Neural progenitor cell (in vitro differentiated cells): ENCODE measurements around the gene NXPH2. TPM values are rescaled to one million over a fixed set of nuclear protein-coding genes. Genes with fewer than 3 reads are reported as not detected.
"Not testable (repeated sequence)": the region's sequence is repeated elsewhere in the genome, so short reads cannot be mapped to it uniquely, and the experiment has no call there.

ENCODE experiments used
- DNase-seq: peaks from one replicate; pipeline ENCODE4 v3.0.0-alpha.2; 2016; ENCODE audit warnings: low spot score
- H2AFZ ChIP-seq: fragments of 200-600 bp; sonication (generic); replicated peaks from 2 replicates; pipeline ENCODE4 v1.6.1; 2016; ENCODE audit warnings: antibody characterized with exemption
- H3F3A ChIP-seq: fragments of 200-600 bp; sonication (generic); 2 replicates; pipeline ENCODE4 v1.6.1; 2016; ENCODE audit warnings: antibody characterized with exemption, low read depth
- H3K27ac ChIP-seq: fragments of 200-600 bp; sonication (generic); 2 replicates; pipeline ENCODE4 v1.5.1; 2016; ENCODE audit warnings: mild to moderate bottlenecking
- H3K27me3 ChIP-seq: fragments of 200-600 bp; sonication (generic); 2 replicates; pipeline ENCODE4 v1.6.1; 2016; ENCODE audit warnings: mild to moderate bottlenecking, moderate library complexity
- H3K36me3 ChIP-seq: fragments of 200-600 bp; sonication (generic); 2 replicates; pipeline ENCODE4 v1.5.1; 2016
- H3K4me1 ChIP-seq: fragments of 200-600 bp; sonication (generic); 2 replicates; pipeline ENCODE4 v1.6.1; 2016; ENCODE audit warnings: mixed run types
- H3K4me2 ChIP-seq: fragments of 200-600 bp; sonication (generic); 2 replicates; pipeline ENCODE4 v1.6.1; 2016
- H3K4me3 ChIP-seq: fragments of 200-600 bp; sonication (generic); 2 replicates; pipeline ENCODE4 v1.5.1; 2016
- H3K79me2 ChIP-seq: fragments of 200-600 bp; sonication (generic); 2 replicates; pipeline ENCODE4 v1.6.1; 2016; ENCODE audit warnings: low read depth
- H3K9ac ChIP-seq: fragments of 200-600 bp; sonication (generic); 2 replicates; pipeline ENCODE4 v1.6.1; 2016
- H3K9me3 ChIP-seq: fragments of 200-600 bp; sonication (generic); 2 replicates; pipeline ENCODE4 v1.5.1; 2016; ENCODE audit warnings: low read depth
- H4K20me1 ChIP-seq: fragments of 200-600 bp; sonication (generic); 2 replicates; pipeline ENCODE4 v1.6.1; 2016; ENCODE audit warnings: low read depth
- H3K27ac Mint-ChIP-seq: 3 replicates; pipeline ENCODE4 v1.8.0; 2021; ENCODE audit warnings: mixed read lengths
- H3K27me3 Mint-ChIP-seq: 2 replicates; pipeline ENCODE4 v1.8.0; 2022; ENCODE audit warnings: low read depth, mild to moderate bottlenecking, inconsistent platforms, moderate library complexity, mixed read lengths; ENCODE audit not compliant: insufficient read depth
- H3K36me3 Mint-ChIP-seq: 3 replicates; pipeline ENCODE4 v1.8.0; 2021; ENCODE audit warnings: mixed read lengths
- H3K4me1 Mint-ChIP-seq: 3 replicates; pipeline ENCODE4 v1.8.0; 2021; ENCODE audit warnings: mixed read lengths
- H3K4me3 Mint-ChIP-seq: 3 replicates; pipeline ENCODE4 v1.8.0; 2021; ENCODE audit warnings: mild to moderate bottlenecking, moderate library complexity, mixed read lengths
- H3K9me3 Mint-ChIP-seq: 3 replicates; pipeline ENCODE4 v1.8.0; 2020; ENCODE audit warnings: mixed read lengths
- EZH2 ChIP-seq: fragments of 200-600 bp; sonication (generic); IDR thresholded peaks from 2 replicates; pipeline ENCODE4 v1.6.1; 2017; ENCODE audit warnings: antibody characterized with exemption, mild to moderate bottlenecking, moderate library complexity
- EZH2phosphoT487 ChIP-seq: fragments of 200-600 bp; sonication (generic); IDR thresholded peaks from 2 replicates; pipeline ENCODE4 v1.6.1; 2017; ENCODE audit warnings: antibody characterized with exemption
- total RNA-seq: library from RNA; depleted of rRNA; stranded (reverse); fragments of >200 nt; gene quantifications from 2 replicates; pipeline ENCODE4 v1.2.3, GENCODE V29; 2015; ENCODE audit warnings: low replicate concordance
- TF ChIP-seq, protein P1 (sequence below): fragments of 200-600 bp; sonication (generic); IDR thresholded peaks from 2 replicates; pipeline ENCODE4 v1.5.1; 2017; ENCODE audit warnings: antibody characterized with exemption, mild to moderate bottlenecking

The NXPH2 gene
- total RNA-seq, 1 donor from 2014 or later, result 4.3 TPM

DNA sequence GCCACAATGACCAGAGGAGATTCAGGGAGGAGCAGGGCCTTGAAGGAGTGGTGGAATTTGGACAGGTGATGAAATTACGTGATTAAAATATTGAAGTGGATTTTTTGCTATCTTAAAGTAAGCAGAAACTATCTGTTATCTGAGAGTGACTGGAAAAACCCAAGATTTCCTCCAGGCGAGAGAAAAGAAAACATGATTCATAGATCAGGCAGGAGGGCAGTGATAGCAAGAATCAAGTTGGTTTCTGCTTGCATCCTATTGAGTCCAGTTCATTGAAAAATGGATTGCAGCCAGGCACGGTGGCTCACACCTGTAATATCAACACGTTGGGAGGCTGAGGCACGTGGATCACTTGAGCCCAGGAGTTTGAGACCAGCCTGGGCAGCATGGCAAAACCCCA, 127.8 kb downstream of the NXPH2 start:
- Mint-ChIP-seq H3K4me3 (no peak overlapping the region), H3K27me3 (no peaks in the 10 kb centered on the region), H3K9me3 (no peaks in the 10 kb centered on the region), H3K4me1 (no peaks in the 10 kb centered on the region), H3K36me3 (no peaks in the 10 kb centered on the region), H3K27ac (no peak overlapping the region)
- no peaks in the 10 kb centered on the region for H4K20me1 ChIP-seq
- H3K36me3 ChIP-seq, result no peaks in the 10 kb centered on the region
- H3K9ac ChIP-seq, result no peak overlapping the region
- TF ChIP-seq EZH2phosphoT487 (no peak), EZH2 (no peak)
- TF ChIP-seq, protein P1, sequence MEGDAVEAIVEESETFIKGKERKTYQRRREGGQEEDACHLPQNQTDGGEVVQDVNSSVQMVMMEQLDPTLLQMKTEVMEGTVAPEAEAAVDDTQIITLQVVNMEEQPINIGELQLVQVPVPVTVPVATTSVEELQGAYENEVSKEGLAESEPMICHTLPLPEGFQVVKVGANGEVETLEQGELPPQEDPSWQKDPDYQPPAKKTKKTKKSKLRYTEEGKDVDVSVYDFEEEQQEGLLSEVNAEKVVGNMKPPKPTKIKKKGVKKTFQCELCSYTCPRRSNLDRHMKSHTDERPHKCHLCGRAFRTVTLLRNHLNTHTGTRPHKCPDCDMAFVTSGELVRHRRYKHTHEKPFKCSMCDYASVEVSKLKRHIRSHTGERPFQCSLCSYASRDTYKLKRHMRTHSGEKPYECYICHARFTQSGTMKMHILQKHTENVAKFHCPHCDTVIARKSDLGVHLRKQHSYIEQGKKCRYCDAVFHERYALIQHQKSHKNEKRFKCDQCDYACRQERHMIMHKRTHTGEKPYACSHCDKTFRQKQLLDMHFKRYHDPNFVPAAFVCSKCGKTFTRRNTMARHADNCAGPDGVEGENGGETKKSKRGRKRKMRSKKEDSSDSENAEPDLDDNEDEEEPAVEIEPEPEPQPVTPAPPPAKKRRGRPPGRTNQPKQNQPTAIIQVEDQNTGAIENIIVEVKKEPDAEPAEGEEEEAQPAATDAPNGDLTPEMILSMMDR, result no peak
- no peak overlapping the region for H3K4me2 ChIP-seq
- no peak overlapping the region for H3K4me3 ChIP-seq
- no peak for DNase-seq
- no peaks in the 10 kb centered on the region for H3K4me1 ChIP-seq
- no peaks in the 10 kb centered on the region for H3F3A ChIP-seq
- no peaks in the 10 kb centered on the region for H3K79me2 ChIP-seq
- no peaks in the 10 kb centered on the region for H3K9me3 ChIP-seq
- no peak overlapping the region for H3K27ac ChIP-seq
- no peaks in the 10 kb centered on the region for H3K27me3 ChIP-seq
- H2AFZ ChIP-seq, result no peak overlapping the region

DNA sequence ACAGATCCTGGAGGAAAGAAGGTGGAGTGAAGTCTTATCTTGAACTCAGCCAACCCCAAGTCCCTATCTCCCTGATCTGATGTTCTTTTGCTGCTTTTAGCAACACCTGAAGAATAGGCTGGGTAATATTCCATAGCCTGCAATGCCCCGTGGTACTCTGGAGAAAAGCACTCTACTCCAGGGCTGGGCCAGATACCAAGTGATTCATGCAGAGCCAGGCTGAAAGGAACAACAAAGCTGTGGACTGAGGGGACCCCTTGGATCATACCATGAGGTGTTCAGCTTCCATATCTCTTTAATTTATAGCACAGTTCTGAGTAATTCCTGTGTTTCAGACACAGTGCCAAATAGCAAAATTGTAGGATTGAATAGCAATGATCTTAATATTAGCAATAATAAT, 130.6 kb downstream of the NXPH2 start:
- Histone ChIP-seq H3K36me3 (no peaks in the 10 kb centered on the region), H3K4me3 (no peak overlapping the region), H3K27me3 (no peaks in the 10 kb centered on the region), H4K20me1 (no peaks in the 10 kb centered on the region), H3F3A (no peaks in the 10 kb centered on the region), H3K79me2 (no peaks in the 10 kb centered on the region), H3K4me1 (no peaks in the 10 kb centered on the region), H3K9ac (no peak overlapping the region), H3K27ac (no peak overlapping the region), H3K4me2 (no peak overlapping the region), H3K9me3 (no peaks in the 10 kb centered on the region), H2AFZ (no peak overlapping the region)
- no peaks in the 10 kb centered on the region for H3K4me1 Mint-ChIP-seq
- no peaks in the 10 kb centered on the region for H3K9me3 Mint-ChIP-seq
- H3K36me3 Mint-ChIP-seq, result no peaks in the 10 kb centered on the region
- TF ChIP-seq, protein P1, result no peak
- TF ChIP-seq EZH2phosphoT487, result no peak
- TF ChIP-seq EZH2, result no peak
- no peak for DNase-seq
- H3K4me3 Mint-ChIP-seq, result no peak overlapping the region
- no peak overlapping the region for H3K27ac Mint-ChIP-seq
- H3K27me3 Mint-ChIP-seq, result no peaks in the 10 kb centered on the region

DNA sequence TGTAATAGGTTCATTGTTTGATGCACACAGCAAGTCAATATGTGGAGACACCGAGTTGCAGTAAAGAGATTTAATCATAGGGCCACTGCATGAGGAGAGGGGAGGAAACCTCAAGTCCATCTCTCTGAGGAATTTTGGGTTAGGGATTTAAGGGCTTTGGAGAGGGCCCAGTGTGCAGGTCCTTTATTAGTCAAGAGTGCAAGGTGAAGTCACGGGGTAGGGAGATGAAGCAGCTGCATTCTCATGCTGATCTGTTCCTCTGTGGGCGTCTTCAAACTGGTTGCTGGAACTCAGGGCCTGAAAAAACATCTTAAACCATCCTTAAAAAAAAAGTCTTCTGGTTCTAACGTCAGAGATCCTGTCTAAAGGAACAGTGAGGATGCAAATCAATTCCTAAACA, 131.6 kb downstream of the NXPH2 start:
- Mint-ChIP-seq H3K4me1 (no peaks in the 10 kb centered on the region), H3K36me3 (no peaks in the 10 kb centered on the region), H3K9me3 (no peaks in the 10 kb centered on the region), H3K27me3 (no peaks in the 10 kb centered on the region), H3K4me3 (no peak overlapping the region), H3K27ac (no peak overlapping the region)
- no peaks in the 10 kb centered on the region for H3K9me3 ChIP-seq
- H3K27me3 ChIP-seq, result no peaks in the 10 kb centered on the region
- DNase-seq, result no peak
- no peaks in the 10 kb centered on the region for H3K36me3 ChIP-seq
- H2AFZ ChIP-seq, result no peak overlapping the region
- H3K4me3 ChIP-seq, result no peak overlapping the region
- no peaks in the 10 kb centered on the region for H4K20me1 ChIP-seq
- no peaks in the 10 kb centered on the region for H3K4me1 ChIP-seq
- no peaks in the 10 kb centered on the region for H3F3A ChIP-seq
- no peak overlapping the region for H3K27ac ChIP-seq
- no peak overlapping the region for H3K9ac ChIP-seq
- no peaks in the 10 kb centered on the region for H3K79me2 ChIP-seq
- TF ChIP-seq EZH2, result no peak
- TF ChIP-seq, protein P1, result no peak
- TF ChIP-seq EZH2phosphoT487, result no peak
- H3K4me2 ChIP-seq, result no peak overlapping the region

DNA sequence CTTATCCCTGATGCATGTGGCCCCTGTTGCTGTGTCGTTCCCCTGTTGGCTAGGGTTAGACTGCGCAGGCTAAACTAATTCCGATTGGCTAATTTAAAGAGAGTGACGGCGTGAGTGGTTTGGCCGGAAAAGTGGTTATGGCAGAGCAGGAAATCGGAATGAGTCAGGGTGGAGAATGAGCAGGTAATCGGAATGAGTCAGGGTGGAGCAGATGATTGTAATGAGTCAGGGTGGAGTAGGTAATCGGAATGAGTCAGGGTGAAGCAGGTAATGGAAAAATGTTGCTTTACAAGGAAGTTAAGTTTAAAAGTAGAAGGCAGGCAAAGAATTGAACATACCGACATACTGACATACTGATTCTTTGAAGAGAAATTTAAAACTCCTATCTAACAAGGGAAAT, 135.4 kb downstream of the NXPH2 start:
- not testable (repeated sequence) for H3K27ac Mint-ChIP-seq, H3K9ac ChIP-seq, H3K4me1 ChIP-seq

More for the DNA sequence above, 135.4 kb downstream of the NXPH2 start:
- H3K36me3 ChIP-seq, H3F3A ChIP-seq, H3K9me3 ChIP-seq, H3K4me3 ChIP-seq, H3K4me2 ChIP-seq, H3K79me2 ChIP-seq, H3K4me1 Mint-ChIP-seq, H3K36me3 Mint-ChIP-seq, H3K9me3 Mint-ChIP-seq, H2AFZ ChIP-seq, H3K27me3 ChIP-seq, H3K27ac ChIP-seq, DNase-seq, H3K27me3 Mint-ChIP-seq, H4K20me1 ChIP-seq, H3K4me3 Mint-ChIP-seq: not testable (repeated sequence)
